AG09319 (cell line): ENCODE results near the gene USP34.

Source experiments
- DNase-seq: peaks from one replicate; pipeline ENCODE4 v3.0.0-alpha.2; 2010; ENCODE audit warnings: low read depth; ENCODE audit errors: extremely low read depth
- TF ChIP-seq, protein P1 (sequence below): IDR thresholded peaks from 2 replicates; pipeline ENCODE4 v1.5.1; 2011; ENCODE audit warnings: low read depth, mild to moderate bottlenecking, inconsistent platforms, low read length, moderate library complexity

USP34 gene, protein sequence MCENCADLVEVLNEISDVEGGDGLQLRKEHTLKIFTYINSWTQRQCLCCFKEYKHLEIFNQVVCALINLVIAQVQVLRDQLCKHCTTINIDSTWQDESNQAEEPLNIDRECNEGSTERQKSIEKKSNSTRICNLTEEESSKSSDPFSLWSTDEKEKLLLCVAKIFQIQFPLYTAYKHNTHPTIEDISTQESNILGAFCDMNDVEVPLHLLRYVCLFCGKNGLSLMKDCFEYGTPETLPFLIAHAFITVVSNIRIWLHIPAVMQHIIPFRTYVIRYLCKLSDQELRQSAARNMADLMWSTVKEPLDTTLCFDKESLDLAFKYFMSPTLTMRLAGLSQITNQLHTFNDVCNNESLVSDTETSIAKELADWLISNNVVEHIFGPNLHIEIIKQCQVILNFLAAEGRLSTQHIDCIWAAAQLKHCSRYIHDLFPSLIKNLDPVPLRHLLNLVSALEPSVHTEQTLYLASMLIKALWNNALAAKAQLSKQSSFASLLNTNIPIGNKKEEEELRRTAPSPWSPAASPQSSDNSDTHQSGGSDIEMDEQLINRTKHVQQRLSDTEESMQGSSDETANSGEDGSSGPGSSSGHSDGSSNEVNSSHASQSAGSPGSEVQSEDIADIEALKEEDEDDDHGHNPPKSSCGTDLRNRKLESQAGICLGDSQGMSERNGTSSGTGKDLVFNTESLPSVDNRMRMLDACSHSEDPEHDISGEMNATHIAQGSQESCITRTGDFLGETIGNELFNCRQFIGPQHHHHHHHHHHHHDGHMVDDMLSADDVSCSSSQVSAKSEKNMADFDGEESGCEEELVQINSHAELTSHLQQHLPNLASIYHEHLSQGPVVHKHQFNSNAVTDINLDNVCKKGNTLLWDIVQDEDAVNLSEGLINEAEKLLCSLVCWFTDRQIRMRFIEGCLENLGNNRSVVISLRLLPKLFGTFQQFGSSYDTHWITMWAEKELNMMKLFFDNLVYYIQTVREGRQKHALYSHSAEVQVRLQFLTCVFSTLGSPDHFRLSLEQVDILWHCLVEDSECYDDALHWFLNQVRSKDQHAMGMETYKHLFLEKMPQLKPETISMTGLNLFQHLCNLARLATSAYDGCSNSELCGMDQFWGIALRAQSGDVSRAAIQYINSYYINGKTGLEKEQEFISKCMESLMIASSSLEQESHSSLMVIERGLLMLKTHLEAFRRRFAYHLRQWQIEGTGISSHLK (N-terminal part only)

DNA sequence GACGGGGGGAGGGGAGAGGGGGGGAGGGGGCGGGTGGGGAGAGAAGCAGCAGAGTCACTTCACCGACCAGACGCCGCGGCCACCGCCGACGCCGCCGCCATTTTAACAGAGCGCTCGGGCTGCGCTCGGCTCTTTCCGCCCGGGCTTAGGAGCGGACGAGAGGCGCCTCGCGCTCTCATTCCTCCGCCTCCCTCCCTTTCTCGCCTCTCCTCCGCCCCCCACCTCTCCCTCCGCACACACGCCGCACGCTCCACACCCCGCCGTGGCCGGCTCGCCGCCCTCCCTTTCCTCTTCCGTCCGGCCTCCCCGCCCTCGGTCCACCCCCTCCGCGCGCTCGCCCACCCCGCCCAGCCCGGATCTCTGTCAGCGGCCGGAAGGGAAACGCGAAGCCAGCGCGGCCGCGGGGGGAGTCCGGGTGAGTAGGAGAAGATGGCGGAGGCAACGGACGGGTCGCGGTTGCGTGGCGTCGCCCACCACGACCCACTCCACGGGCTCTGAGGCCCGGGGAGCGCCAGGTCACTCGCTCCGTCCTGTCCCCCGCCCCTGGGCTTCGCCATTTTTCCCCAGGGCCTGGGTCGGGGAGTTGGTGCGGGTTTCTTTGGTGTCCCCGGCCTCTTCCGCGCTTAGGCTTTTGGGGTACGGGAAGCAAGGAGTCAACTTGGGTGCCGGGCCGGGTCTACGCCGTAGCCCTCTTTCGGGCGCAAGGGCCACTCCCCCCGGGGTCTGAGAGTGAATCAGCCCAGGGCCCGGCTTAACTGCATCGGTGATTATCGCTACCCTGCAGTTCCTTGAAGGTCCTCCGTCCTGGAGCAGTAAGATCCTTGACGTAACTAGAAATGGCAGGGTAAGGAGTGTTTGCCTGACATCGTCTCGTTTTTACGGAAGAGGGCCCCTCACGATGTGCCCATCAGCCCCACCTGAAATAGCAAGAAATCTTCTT, at the start of gene USP34:
USP34 (minus strand) TSS at position 123 of the 940 bp plus-strand sequence. CDS start 395 bp downstream, outside the sequence.
- TF ChIP-seq, protein P1, sequence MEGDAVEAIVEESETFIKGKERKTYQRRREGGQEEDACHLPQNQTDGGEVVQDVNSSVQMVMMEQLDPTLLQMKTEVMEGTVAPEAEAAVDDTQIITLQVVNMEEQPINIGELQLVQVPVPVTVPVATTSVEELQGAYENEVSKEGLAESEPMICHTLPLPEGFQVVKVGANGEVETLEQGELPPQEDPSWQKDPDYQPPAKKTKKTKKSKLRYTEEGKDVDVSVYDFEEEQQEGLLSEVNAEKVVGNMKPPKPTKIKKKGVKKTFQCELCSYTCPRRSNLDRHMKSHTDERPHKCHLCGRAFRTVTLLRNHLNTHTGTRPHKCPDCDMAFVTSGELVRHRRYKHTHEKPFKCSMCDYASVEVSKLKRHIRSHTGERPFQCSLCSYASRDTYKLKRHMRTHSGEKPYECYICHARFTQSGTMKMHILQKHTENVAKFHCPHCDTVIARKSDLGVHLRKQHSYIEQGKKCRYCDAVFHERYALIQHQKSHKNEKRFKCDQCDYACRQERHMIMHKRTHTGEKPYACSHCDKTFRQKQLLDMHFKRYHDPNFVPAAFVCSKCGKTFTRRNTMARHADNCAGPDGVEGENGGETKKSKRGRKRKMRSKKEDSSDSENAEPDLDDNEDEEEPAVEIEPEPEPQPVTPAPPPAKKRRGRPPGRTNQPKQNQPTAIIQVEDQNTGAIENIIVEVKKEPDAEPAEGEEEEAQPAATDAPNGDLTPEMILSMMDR = no peak
- DNase-seq = peak; percentile 93

DNA sequence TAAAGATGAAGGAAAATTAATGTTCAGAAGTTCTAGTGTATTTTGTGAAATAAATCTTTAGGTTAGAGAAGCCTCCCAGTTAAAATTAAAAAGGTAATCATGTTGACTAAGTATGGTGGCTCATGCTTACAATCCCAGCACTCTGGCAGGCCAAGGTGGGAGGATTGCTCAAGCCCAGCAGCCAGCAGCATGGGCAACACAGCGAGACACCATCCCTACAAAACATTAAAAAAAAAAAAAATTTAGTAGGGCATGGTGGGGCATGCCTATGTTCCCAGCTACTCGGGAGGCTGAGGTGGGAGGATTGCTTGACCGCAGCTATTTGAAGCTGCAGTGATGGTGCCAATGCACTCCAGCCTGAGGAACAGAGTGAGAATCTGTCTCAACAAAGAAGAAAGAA, 49.4 kb upstream of the USP34 start:
- TF ChIP-seq, protein P1 = no peak
- DNase-seq = no peak

DNA sequence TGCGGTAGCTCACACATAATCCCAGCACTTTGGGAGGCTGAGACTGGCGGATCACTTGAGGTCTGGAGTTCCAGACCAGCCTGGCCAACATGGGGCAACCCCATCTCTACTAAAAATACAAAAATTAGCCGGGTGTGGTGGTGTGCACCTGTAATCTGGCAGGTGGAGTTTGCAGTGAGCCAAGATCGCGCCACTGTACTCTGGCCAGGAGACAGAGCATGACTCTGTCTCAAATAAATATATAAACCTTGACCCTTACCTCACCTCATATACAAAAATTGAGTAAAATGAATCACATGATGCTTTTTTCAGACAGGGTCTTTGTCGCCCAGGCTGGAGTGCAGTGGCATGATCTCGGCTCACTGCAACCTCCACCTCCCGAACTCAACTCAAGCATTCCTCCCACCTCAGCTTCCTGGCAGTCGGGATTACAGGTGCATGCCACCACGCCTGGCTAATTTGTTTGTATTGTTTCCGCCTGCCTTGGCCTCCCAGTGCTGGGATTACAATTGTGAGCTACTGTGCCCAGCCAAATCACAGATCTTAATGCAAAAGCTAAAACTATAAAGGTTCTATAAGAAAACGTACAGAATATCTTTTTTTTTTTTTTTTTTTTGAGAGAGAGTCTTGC, 42.0 kb upstream of the USP34 start:
- DNase-seq = no peak
- TF ChIP-seq, protein P1 = no peak

DNA sequence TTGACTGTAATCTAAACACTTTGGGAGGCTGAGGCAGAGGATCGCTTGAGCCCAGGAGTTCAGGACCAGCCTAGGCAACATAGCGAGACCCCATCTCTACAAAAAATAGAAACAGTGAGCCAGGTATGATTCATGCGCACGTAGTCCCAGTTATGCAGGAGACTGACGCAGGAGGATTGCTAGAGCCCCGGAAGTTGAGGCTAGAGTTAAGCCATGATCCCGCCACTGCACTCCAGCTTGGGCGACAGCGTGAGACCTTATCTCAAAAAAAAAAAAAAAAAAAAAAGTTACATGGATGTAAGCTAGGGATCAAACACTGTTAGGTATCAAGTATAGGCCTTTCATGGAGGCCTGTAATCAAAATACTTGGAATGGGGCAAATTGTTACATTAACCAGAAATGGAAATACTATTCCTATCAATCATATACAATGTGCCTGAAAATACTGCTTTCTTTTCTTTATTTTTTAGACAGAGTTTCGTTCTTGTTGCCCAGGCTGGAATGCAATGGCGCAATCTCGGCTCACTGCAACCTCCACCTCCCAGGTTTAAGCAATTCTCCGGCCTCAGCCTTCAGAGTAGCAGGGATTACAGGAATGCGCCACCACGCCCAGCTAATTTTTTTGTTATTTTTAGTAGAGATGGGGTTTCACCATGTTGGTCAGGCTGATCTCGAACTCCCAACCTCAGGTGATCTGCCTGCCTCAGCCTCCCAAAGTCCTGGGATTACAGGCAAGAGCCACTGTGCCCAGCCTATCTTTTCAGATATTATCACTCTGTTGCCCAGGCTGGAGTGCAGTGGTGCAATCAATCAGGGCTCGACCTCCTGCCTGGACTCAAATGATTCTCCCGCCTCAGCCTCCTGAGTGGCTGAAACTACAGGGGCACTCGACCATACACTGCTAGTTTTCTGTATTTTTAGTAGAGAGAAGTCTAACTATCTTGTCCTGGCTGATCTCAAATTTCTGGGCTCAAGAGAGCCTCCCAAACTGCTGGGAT, 40.1 kb upstream of the USP34 start:
- no peak for DNase-seq
- TF ChIP-seq, protein P1 = no peak

DNA sequence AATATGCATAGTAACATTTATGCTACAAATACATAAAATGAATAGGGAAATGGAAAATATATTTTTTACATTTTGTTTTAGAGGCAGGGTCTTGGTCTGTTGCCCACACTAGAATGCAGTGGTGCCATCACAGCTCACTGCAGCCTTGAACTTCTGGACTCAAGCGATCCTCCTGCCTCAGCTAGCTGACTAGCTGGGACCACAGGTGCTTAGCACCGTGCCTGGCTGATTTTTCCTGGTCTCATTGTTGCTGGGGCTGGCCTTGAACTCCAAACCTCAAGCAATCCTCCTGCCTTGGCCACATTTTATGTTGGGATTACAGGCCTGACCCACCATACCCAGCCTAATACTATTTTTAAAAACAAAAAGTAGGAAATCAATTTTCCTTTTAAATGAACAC, 34.1 kb upstream of the USP34 start:
- TF ChIP-seq, protein P1 = no peak
- no peak for DNase-seq
